ENCODE results near the gene FUZ. TPM values are rescaled to one million over a fixed set of nuclear protein-coding genes. Genes with fewer than 3 reads are reported as not detected.
A peak's percentile ranks its signal among the peaks of the same experiment; 100 is the strongest.

The FUZ gene
- total RNA-seq, 4 donors from 2014 or later: 4.1 to 13.8 (median 12.3) TPM

- Histone ChIP-seq H3K27me3 (no peaks in the 10 kb centered on the region), H3K4me3 (peak overlapping the region; percentile 53 to 73 (median 62)), H3K9me3 (no peaks in the 10 kb centered on the region), H3K4me1 (peaks cover 0 to 28% (median 7%) of the 10 kb centered on the region in 4 donors), H3K36me3 (peaks cover 0 to 14% (median 0%) of the 10 kb centered on the region in 3 donors), H3K27ac (peak overlapping the region; percentile 74 to 82 (median 76))
- peak in 2 of 3 donors; percentile 51 to 82 for DNase-seq
- TF ChIP-seq, protein P1, sequence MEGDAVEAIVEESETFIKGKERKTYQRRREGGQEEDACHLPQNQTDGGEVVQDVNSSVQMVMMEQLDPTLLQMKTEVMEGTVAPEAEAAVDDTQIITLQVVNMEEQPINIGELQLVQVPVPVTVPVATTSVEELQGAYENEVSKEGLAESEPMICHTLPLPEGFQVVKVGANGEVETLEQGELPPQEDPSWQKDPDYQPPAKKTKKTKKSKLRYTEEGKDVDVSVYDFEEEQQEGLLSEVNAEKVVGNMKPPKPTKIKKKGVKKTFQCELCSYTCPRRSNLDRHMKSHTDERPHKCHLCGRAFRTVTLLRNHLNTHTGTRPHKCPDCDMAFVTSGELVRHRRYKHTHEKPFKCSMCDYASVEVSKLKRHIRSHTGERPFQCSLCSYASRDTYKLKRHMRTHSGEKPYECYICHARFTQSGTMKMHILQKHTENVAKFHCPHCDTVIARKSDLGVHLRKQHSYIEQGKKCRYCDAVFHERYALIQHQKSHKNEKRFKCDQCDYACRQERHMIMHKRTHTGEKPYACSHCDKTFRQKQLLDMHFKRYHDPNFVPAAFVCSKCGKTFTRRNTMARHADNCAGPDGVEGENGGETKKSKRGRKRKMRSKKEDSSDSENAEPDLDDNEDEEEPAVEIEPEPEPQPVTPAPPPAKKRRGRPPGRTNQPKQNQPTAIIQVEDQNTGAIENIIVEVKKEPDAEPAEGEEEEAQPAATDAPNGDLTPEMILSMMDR (IDR thresholded peaks at IDR 0.05): peak in 1 of 6 experiments; percentile 10
- no peak for TF ChIP-seq POLR2A (IDR thresholded peaks at IDR 0.05)
These were observed 3.7 kb downstream of the FUZ start for GRCh38 chr19:49809160-49809940.

- TF ChIP-seq, protein P1 (IDR thresholded peaks at IDR 0.05): no peak
- TF ChIP-seq POLR2A (IDR thresholded peaks at IDR 0.05): no peak
- DNase-seq: peak; percentile 92 to 97 (median 97)
- H3K27me3 ChIP-seq: no peaks in the 10 kb centered on the region
- H3K4me1 ChIP-seq: peaks cover 0 to 28% (median 7%) of the 10 kb centered on the region in 4 donors
- H3K4me3 ChIP-seq: peak overlapping the region; percentile 53 to 73 (median 62)
- H3K36me3 ChIP-seq: peaks cover 0 to 20% (median 0%) of the 10 kb centered on the region in 3 donors
- H3K27ac ChIP-seq: peak overlapping the region; percentile 74 to 82 (median 76)
- H3K9me3 ChIP-seq: no peaks in the 10 kb centered on the region
These were observed 4.4 kb downstream of the FUZ start for GRCh38 chr19:49808711-49809159.

GRCh38 chr19:49807904-49808675, 5.0 kb downstream of the FUZ start:
- H3K4me3 ChIP-seq: peak overlapping the region in 3 of 4 donors; percentile 53 to 71 (median 54)
- H3K27ac ChIP-seq: peak overlapping the region in 3 of 4 donors; percentile 75 to 82 (median 76)

GRCh38 chr19:49807058-49807903, 5.8 kb downstream of the FUZ start:
- peak in 2 of 3 donors; percentile 48 to 61 for DNase-seq
- Histone ChIP-seq H3K27me3 (no peaks in the 10 kb centered on the region), H3K4me3 (no peak overlapping the region), H3K27ac (peak overlapping the region in 2 of 4 donors; percentile 60 to 75), H3K36me3 (peaks cover 0 to 29% (median 0%) of the 10 kb centered on the region in 3 donors), H3K4me1 (peaks cover 0 to 21% (median 7%) of the 10 kb centered on the region in 4 donors), H3K9me3 (no peaks in the 10 kb centered on the region)
- no peak for TF ChIP-seq POLR2A (IDR thresholded peaks at IDR 0.05)
- TF ChIP-seq, protein P1 (IDR thresholded peaks at IDR 0.05): no peak

More at GRCh38 chr19:49807904-49808675, 5.0 kb downstream of the FUZ start:
- TF ChIP-seq, protein P1 (IDR thresholded peaks at IDR 0.05): no peak
- TF ChIP-seq POLR2A (IDR thresholded peaks at IDR 0.05): no peak
- peaks cover 0 to 28% (median 7%) of the 10 kb centered on the region in 4 donors for H3K4me1 ChIP-seq
- H3K9me3 ChIP-seq: no peaks in the 10 kb centered on the region
- no peak for DNase-seq
- peaks cover 0 to 26% (median 0%) of the 10 kb centered on the region in 3 donors for H3K36me3 ChIP-seq
- no peaks in the 10 kb centered on the region for H3K27me3 ChIP-seq

- Histone ChIP-seq H3K4me3 (no peak overlapping the region), H3K4me1 (peaks cover 0 to 20% (median 7%) of the 10 kb centered on the region in 4 donors), H3K27ac (peak overlapping the region in 2 of 4 donors; percentile 60 to 75), H3K36me3 (peaks cover 0 to 34% (median 0%) of the 10 kb centered on the region in 3 donors), H3K27me3 (no peaks in the 10 kb centered on the region), H3K9me3 (no peaks in the 10 kb centered on the region)
- TF ChIP-seq, protein P1 (IDR thresholded peaks at IDR 0.05): no peak
- no peak for TF ChIP-seq POLR2A (IDR thresholded peaks at IDR 0.05)
- DNase-seq: no peak
These were observed 6.5 kb downstream of the FUZ start for GRCh38 chr19:49806620-49806959.
